Measurements from ENCODE around the gene FRAS1.
"Not testable (repeated sequence)": the region's sequence is repeated elsewhere in the genome, so short reads cannot be mapped to it uniquely, and the experiment has no call there.

FRAS1 gene

GRCh38 chr4:78457751-78458150 lies 400.6 kb downstream of the FRAS1 start:
- peaks cover 65% of the 10 kb centered on the region for H3K36me3 Mint-ChIP-seq (ENCODE audit: low read depth)
- H3K4me1 Mint-ChIP-seq = no peaks in the 10 kb centered on the region
- no peaks in the 10 kb centered on the region for H3K9me3 Mint-ChIP-seq
- no peak overlapping the region for H3K27ac Mint-ChIP-seq
- TF ChIP-seq CTCF (IDR thresholded peaks at IDR 0.05; ENCODE audit: unreplicated experiment in 3 of 3) = no peak
- H3K27me3 Mint-ChIP-seq (ENCODE audit: low read depth) = no peaks in the 10 kb centered on the region
- H3K4me3 Mint-ChIP-seq = no peak overlapping the region

- H3K27ac Mint-ChIP-seq = no peak overlapping the region
Measured at GRCh38 chr4:78459327-78459726, 402.2 kb downstream of the FRAS1 start.

GRCh38 chr4:78460368-78460767 lies 403.2 kb downstream of the FRAS1 start:
- Mint-ChIP-seq H3K27me3 (ENCODE audit: low read depth) (no peaks in the 10 kb centered on the region), H3K36me3 (ENCODE audit: low read depth) (peaks cover 68% of the 10 kb centered on the region), H3K4me3 (no peak overlapping the region), H3K27ac (no peak overlapping the region), H3K9me3 (no peaks in the 10 kb centered on the region), H3K4me1 (no peaks in the 10 kb centered on the region)
- TF ChIP-seq CTCF (IDR thresholded peaks at IDR 0.05; ENCODE audit: unreplicated experiment in 3 of 3) = no peak

More at GRCh38 chr4:78459327-78459726, 402.2 kb downstream of the FRAS1 start:
- H3K27me3 Mint-ChIP-seq (ENCODE audit: low read depth) = no peaks in the 10 kb centered on the region
- TF ChIP-seq CTCF (IDR thresholded peaks at IDR 0.05; ENCODE audit: unreplicated experiment in 3 of 3) = no peak
- no peaks in the 10 kb centered on the region for H3K9me3 Mint-ChIP-seq
- H3K4me3 Mint-ChIP-seq = no peak overlapping the region
- H3K4me1 Mint-ChIP-seq = no peaks in the 10 kb centered on the region
- H3K36me3 Mint-ChIP-seq (ENCODE audit: low read depth) = peaks cover 62% of the 10 kb centered on the region

- Mint-ChIP-seq H3K36me3 (ENCODE audit: low read depth) (peaks cover 71% of the 10 kb centered on the region), H3K4me3 (no peak overlapping the region), H3K27ac (no peak overlapping the region), H3K9me3 (no peaks in the 10 kb centered on the region), H3K27me3 (ENCODE audit: low read depth) (no peaks in the 10 kb centered on the region), H3K4me1 (no peaks in the 10 kb centered on the region)
- TF ChIP-seq CTCF (IDR thresholded peaks at IDR 0.05; ENCODE audit: unreplicated experiment in 3 of 3) = no peak
Measured at GRCh38 chr4:78464265-78464664, 407.1 kb downstream of the FRAS1 start.

GRCh38 chr4:78467223-78467622 lies 410.1 kb downstream of the FRAS1 start:
- not testable (repeated sequence) for H3K27me3 Mint-ChIP-seq (ENCODE audit: low read depth); H3K4me1 Mint-ChIP-seq; H3K9me3 Mint-ChIP-seq; H3K4me3 Mint-ChIP-seq; H3K27ac Mint-ChIP-seq
- H3K36me3 Mint-ChIP-seq (ENCODE audit: low read depth) = peaks cover 94% of the 10 kb centered on the region

GRCh38 chr4:78468272-78468671 lies 411.1 kb downstream of the FRAS1 start:
- no peak overlapping the region for H3K27ac Mint-ChIP-seq
- no peaks in the 10 kb centered on the region for H3K4me1 Mint-ChIP-seq
- H3K4me3 Mint-ChIP-seq = no peak overlapping the region
- TF ChIP-seq CTCF (IDR thresholded peaks at IDR 0.05; ENCODE audit: unreplicated experiment in 3 of 3) = no peak
- H3K36me3 Mint-ChIP-seq (ENCODE audit: low read depth) = peaks cover 97% of the 10 kb centered on the region
- no peaks in the 10 kb centered on the region for H3K9me3 Mint-ChIP-seq
- no peaks in the 10 kb centered on the region for H3K27me3 Mint-ChIP-seq (ENCODE audit: low read depth)

Measured in nephron (organoid).